Measurements from ENCODE around the gene CCL3. TPM values are rescaled to one million over a fixed set of nuclear protein-coding genes. Genes with fewer than 3 reads are reported as not detected.
"Not testable (repeated sequence)": the region's sequence is repeated elsewhere in the genome, so short reads cannot be mapped to it uniquely, and the experiment has no call there.

Gene CCL3
- total RNA-seq, 4 donors from 2014 or later = 0.49 to 6.5 TPM; not detected in 2

- Histone ChIP-seq H3K36me3 (no peaks in the 10 kb centered on the region), H3K27me3 (no peaks in the 10 kb centered on the region)
- intact Hi-C loops (cut with DNase I; ENCODE audit: low total_unique reads) = no loop called here
Measured at GRCh38 chr17:36112572-36112971, 22.6 kb upstream of the CCL3 start.

GRCh38 chr17:36111068-36111490 is 21.1 kb upstream of the CCL3 start:
- no peak for DNase-seq
- H3K9me3 ChIP-seq = no peaks in the 10 kb centered on the region
- intact Hi-C loops (cut with DNase I; ENCODE audit: low total_unique reads) = no loop called here
- no peaks in the 10 kb centered on the region for H3K27me3 ChIP-seq
- no peak overlapping the region for H3K4me3 ChIP-seq
- H3K4me1 ChIP-seq = no peaks in the 10 kb centered on the region
- no peaks in the 10 kb centered on the region for H3K36me3 ChIP-seq
- TF ChIP-seq POLR2A (IDR thresholded peaks at IDR 0.05) (no peak), CTCF (IDR thresholded peaks at IDR 0.05) (no peak)
- no peak overlapping the region for H3K27ac ChIP-seq

More at GRCh38 chr17:36112572-36112971, 22.6 kb upstream of the CCL3 start:
- Histone ChIP-seq H3K4me1 (no peaks in the 10 kb centered on the region), H3K9me3 (no peaks in the 10 kb centered on the region), H3K27ac (no peak overlapping the region), H3K4me3 (no peak overlapping the region)
- TF ChIP-seq POLR2A (IDR thresholded peaks at IDR 0.05) = no peak
- TF ChIP-seq CTCF (IDR thresholded peaks at IDR 0.05) = no peak
- DNase-seq = no peak

GRCh38 chr17:36108265-36108664 is 18.3 kb upstream of the CCL3 start:
- H3K4me1 ChIP-seq; DNase-seq; H3K9me3 ChIP-seq; H3K36me3 ChIP-seq; intact Hi-C loops (cut with DNase I; ENCODE audit: low total_unique reads); H3K27ac ChIP-seq; H3K4me3 ChIP-seq; H3K27me3 ChIP-seq: not testable (repeated sequence)

GRCh38 chr17:36107660-36108059 is 17.7 kb upstream of the CCL3 start:
- intact Hi-C loops (cut with DNase I; ENCODE audit: low total_unique reads) = no loop called here
- no peaks in the 10 kb centered on the region for H3K4me1 ChIP-seq
- TF ChIP-seq POLR2A (IDR thresholded peaks at IDR 0.05) (no peak), CTCF (IDR thresholded peaks at IDR 0.05) (no peak)
- no peak overlapping the region for H3K27ac ChIP-seq
- H3K36me3 ChIP-seq = no peaks in the 10 kb centered on the region
- no peaks in the 10 kb centered on the region for H3K27me3 ChIP-seq
- no peak for DNase-seq
- no peak overlapping the region for H3K4me3 ChIP-seq
- no peaks in the 10 kb centered on the region for H3K9me3 ChIP-seq

GRCh38 chr17:36106493-36106835 is 16.5 kb upstream of the CCL3 start:
- intact Hi-C loops (cut with DNase I; ENCODE audit: low total_unique reads) = no loop called here
- H3K4me3 ChIP-seq = no peak overlapping the region
- DNase-seq = no peak
- H3K27ac ChIP-seq = no peak overlapping the region
- no peaks in the 10 kb centered on the region for H3K9me3 ChIP-seq
- H3K36me3 ChIP-seq = no peaks in the 10 kb centered on the region
- no peaks in the 10 kb centered on the region for H3K4me1 ChIP-seq
- TF ChIP-seq CTCF (IDR thresholded peaks at IDR 0.05) (no peak), POLR2A (IDR thresholded peaks at IDR 0.05) (no peak)
- no peaks in the 10 kb centered on the region for H3K27me3 ChIP-seq

- intact Hi-C loops (cut with DNase I; ENCODE audit: low total_unique reads) = no loop called here
- no peaks in the 10 kb centered on the region for H3K4me1 ChIP-seq
- no peak overlapping the region for H3K27ac ChIP-seq
- DNase-seq = no peak
- H3K9me3 ChIP-seq = no peaks in the 10 kb centered on the region
- H3K27me3 ChIP-seq = no peaks in the 10 kb centered on the region
- H3K36me3 ChIP-seq = no peaks in the 10 kb centered on the region
- TF ChIP-seq POLR2A (IDR thresholded peaks at IDR 0.05) = no peak
- TF ChIP-seq CTCF (IDR thresholded peaks at IDR 0.05) = no peak
- no peak overlapping the region for H3K4me3 ChIP-seq
Measured at GRCh38 chr17:36105781-36106492, 16.0 kb upstream of the CCL3 start.

Data from uterus (tissue), 4 donors.